NB4 (cell line): Measurements from ENCODE around the gene CREBRF.
"Not testable (repeated sequence)": the region's sequence is repeated elsewhere in the genome, so short reads cannot be mapped to it uniquely, and the experiment has no call there.

ENCODE experiments used
- MAX ChIP-seq: IDR thresholded peaks from 2 replicates; pipeline ENCODE4 v1.6.1; 2011; ENCODE audit warnings: low read depth, low read length
- POLR2A ChIP-seq: IDR thresholded peaks from 2 replicates; pipeline ENCODE4 v1.6.1; 2011; ENCODE audit warnings: mild to moderate bottlenecking; ENCODE audit not compliant: insufficient read length; ENCODE audit errors: extremely low read depth
- TF ChIP-seq, protein P1 (sequence below): IDR thresholded peaks from one replicate; pipeline ENCODE4 v1.5.1; 2012; ENCODE audit warnings: low read depth, low read length

DNA sequence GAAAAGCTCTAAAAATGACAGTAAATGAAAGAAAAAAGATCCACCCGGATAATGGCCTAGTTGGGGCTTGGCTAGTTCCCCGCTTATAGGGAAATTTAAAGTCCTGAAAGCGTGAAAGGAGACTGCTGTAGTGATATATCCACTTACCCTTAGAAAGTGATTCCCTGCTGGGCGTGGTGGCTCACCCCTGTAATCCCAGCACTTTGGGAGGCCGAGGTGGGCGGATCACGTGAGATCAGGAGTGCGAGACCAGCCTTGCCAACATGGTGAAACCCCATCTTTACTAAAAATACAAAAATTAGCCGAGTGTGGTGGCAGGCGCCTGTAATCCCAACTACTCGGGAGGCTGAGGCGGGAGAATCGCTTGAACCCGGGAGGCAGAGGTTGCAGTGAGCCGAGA, 39.1 kb upstream of the CREBRF start:
- TF ChIP-seq, protein P1, sequence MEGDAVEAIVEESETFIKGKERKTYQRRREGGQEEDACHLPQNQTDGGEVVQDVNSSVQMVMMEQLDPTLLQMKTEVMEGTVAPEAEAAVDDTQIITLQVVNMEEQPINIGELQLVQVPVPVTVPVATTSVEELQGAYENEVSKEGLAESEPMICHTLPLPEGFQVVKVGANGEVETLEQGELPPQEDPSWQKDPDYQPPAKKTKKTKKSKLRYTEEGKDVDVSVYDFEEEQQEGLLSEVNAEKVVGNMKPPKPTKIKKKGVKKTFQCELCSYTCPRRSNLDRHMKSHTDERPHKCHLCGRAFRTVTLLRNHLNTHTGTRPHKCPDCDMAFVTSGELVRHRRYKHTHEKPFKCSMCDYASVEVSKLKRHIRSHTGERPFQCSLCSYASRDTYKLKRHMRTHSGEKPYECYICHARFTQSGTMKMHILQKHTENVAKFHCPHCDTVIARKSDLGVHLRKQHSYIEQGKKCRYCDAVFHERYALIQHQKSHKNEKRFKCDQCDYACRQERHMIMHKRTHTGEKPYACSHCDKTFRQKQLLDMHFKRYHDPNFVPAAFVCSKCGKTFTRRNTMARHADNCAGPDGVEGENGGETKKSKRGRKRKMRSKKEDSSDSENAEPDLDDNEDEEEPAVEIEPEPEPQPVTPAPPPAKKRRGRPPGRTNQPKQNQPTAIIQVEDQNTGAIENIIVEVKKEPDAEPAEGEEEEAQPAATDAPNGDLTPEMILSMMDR, result not testable (repeated sequence)
- TF ChIP-seq POLR2A, MAX: not testable (repeated sequence)
